GM19240 (cell line): Measurements from ENCODE around the gene RTP5.

Experiments used
- DNase-seq: peaks from one replicate; pipeline ENCODE4 v3.0.0; 2011; ENCODE audit warnings: low spot score; ENCODE audit not compliant: insufficient read length

RTP5 gene

GRCh38 chr2:241843321-241844065 lies 26.0 kb upstream of the RTP5 start:
- no peak for DNase-seq

GRCh38 chr2:241844066-241844728 lies 25.3 kb upstream of the RTP5 start:
- DNase-seq, result no peak

DNA sequence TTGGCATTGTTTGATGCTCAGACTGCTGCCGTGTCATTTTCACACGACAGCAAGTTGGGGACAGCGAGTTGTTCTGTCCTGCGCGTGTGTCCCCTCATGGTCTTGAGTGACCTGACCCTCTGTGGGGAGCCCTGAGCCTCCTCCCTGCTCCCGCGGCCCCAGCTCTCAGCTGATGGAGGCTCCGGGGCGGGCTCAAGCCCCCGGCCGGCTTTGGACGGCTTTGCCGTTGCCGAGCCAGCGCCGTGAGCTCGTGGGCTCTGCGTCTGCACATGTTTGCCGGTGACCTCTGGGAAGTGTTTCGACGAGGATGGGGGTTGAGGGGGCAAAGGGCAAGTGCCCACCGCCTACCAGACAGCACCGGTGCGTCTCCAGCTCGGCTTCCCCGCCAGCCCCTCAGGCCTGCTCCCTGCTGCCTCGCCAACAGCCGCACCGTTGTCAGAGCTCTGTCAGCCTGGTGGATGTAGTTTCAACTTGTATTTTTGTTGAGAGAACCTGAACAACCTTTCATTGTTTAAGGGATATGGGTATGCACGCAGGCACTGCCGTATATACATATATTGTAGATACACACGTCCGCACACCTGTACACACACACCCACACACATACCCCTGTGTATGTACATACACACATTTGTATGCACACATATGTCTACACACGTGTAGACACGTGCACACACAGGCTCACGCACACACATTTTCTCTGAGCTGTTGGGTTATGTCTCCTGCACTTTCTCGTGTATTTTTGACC lies 24.5 kb upstream of the RTP5 start:
- no peak for DNase-seq

DNA sequence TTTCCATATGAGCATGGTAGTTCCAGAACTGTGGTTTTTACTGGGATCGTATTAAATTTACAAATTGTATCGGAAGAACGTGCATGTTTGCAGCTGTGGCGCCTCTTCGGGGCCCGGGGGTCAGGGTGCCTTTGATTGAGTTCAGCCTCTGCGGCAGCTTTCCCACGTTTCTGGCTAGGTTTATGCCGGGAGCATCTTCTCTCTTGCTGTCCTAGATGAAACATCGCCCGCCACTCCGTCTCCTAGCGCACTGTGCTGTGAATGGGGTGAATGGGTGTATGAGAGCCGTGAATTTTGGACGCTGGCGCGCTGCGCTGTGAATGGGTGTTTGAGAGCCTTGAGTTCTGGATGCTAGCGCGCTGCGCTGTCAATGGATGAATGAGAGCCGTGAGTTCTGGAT lies 23.1 kb upstream of the RTP5 start:
- no peak for DNase-seq

DNA sequence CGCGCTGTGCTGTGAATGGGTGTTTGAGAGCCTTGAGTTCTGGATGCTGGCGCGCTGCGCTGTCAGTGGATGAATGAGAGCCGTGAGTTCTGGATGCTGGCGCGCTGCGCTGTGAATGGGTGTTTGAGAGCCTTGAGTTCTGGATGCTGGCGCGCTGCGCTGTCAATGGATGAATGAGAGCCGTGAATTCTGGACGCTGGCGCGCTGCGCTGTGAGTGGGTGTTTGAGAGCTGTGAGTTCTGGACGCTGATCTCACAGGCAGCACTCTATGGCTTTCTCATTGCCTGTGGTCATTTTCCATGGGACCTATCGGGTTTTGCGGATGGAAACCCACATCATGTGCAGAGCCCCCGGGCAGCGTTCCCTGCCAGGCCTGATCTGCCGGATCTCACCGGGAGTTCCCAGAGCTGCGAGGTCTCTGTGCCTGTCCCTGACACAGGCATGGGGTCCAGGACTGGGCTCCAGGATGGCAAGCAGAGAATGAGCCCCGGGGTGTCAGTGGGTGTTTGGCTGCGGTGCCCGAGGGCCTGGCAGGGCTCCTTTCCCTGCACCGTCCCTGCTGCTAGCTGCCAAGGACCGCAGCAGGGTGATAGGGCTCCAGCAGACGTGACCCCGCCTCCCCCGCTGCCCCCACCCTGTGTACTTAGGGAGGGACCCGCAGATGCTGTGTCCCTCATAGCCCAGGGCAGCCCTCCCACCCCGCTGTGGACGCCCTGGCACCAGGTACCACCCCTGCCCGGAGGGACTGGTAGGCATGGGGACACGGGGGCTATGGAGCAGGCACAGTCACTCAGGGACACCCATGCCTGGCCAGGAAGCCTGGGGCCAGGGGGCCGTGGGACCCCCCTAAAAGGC lies 20.5 kb upstream of the RTP5 start:
- no peak for DNase-seq

DNA sequence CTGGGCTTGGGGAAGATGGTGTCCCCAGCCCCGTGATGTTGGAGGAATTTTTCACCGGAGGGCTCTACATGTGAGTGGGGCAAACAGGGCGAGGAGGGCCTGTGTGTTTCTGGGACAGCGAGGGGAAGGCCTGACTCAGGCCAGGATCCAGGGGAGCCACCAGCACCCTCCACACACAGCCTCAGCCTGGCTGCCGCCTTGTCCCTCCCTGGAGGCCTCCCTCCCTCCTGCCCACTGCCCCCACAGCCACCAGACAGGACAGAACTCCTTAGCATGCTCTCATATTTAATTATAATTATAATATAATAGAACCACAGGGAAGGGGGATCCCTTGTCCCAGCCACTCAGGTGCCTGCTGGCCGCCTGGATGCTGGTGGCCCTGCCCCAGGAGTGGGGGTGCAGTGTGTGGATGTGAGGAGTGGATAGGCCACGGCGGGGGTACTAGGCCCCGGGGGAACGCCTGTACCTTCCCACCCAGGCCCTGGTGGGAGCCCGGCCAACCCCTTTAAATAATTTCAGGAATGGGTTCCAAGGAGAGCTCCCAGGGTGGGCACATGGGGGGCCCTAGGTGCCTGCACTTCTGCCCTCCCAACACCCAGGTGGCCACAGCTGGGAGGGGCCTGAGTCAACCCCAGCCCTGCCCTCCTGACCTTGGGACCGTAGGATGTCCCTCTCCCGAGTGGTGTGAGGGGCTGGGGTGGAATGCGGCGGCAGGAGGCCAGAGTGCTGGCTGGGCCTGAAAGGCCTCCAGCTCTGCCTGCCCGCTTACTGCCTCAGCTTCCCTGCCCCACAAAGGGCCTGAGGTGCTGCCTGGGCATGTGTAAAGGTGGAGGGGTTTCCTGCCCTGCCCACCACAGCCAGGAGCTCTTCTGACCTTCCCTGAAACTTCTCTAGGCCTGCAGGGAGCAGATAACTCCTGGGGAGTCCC lies 19.6 kb upstream of the RTP5 start:
- DNase-seq, result no peak

GRCh38 chr2:241850544-241851324 lies 18.8 kb upstream of the RTP5 start:
- DNase-seq, result no peak

DNA sequence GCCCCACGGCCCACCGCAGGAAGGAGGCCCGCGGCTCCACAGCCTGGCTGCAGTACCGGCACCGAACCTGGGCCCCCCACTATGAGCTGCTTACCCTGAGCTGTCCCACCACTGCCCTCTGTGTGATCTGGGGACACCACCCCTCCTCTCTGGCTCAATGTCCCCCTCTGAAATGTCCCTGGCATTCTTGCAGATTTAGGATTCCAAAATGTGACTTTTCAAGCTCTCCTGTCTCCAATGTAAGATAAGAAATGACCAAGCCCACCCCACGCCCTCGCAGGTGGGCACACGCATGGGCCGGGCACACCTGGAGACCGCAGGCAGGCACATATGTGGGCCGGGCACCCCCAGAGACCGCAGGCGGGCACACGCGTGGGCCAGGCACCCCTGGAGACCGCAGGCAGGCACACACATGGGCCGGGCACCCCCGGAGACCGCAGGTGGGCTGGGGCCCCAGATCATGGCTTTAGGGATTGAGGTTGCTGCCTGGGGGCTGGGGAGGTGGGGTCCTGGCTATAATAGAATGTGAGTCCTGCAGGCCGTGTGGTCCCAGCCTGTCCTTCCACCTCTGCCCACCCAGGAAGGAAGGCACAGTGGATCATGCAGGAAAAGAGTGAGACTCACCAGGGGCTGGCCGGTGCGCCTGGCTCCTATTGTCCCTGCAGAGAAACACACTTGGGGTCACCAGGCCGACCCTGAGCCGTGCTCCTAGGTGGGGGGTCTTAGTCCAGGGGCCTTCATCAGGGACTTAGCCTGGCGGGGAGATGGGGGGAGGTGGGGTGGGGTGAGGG lies 18.0 kb upstream of the RTP5 start:
- DNase-seq, result no peak

DNA sequence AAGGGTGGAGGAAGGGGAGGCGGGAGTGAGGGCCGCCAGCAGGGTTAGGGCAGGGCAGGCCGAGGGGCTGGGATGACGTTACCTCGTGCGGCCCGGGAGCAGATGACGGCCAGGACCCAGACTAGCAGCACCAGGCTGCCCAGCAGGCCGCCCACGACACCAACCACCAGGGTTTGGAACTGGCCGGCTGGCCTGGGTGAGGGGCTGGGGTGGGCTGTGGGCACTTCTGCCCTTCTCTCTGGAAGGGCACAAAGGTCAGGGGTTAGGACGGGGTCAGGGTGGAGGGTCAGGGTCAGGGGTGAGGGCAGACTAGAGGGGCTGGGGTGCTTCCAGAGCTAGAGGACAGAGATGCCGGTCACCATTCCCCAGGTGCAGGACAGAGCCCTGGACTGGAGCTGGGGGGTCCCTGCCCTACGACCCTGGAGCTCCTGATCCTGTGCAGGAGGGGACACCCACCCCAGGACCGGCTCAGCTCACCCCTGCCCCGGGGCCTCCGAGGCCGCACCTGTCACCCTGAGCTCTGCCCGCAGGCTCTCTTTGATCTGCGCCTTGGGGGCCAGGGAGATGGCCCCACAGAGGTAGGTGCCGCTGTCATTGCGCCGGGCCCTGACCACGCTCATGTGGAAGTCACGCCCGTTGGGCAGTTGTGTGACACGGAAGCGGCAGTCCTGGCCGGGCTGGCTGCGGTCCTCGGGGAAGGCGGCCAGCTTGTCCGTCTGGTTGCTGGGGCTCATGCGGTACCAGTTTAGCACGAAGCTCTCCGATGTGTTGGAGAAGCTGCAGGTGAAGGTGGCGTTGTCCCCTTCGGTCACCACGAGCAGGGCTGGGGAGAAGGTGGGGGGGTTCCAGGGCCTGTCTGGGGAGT lies 17.2 kb upstream of the RTP5 start:
- DNase-seq, result no peak

DNA sequence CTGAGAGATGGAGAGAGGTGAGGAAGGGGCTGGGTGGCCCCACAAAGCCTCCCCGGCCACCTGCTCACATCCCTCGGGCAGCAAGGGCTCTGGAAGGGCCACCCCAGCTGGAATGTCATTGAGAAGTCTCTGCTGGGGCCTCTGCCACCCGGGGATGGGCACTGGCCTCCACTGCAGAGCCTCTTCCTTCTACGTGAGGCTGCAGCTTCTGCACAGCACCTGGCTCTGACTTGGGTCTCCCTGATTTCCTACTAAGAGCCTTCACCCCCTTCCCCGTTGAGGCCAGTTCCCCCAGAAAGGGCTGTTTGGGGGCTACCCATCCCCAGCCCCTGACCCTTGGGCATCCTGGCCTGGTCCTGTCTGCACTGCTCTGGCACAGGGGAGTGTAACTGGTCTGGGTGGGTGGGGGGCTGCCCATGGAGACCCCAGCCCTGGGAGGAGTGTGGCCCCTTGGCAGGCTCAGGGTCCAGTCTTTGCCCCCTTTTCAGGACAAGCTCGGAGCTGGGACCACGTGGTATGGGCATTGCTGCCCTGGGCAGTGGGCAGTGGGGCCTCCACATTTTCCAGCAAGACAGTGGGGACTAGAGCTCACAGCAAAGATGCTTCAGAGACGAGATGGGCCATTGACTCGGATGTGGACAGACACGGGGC lies 16.4 kb upstream of the RTP5 start:
- no peak for DNase-seq

DNA sequence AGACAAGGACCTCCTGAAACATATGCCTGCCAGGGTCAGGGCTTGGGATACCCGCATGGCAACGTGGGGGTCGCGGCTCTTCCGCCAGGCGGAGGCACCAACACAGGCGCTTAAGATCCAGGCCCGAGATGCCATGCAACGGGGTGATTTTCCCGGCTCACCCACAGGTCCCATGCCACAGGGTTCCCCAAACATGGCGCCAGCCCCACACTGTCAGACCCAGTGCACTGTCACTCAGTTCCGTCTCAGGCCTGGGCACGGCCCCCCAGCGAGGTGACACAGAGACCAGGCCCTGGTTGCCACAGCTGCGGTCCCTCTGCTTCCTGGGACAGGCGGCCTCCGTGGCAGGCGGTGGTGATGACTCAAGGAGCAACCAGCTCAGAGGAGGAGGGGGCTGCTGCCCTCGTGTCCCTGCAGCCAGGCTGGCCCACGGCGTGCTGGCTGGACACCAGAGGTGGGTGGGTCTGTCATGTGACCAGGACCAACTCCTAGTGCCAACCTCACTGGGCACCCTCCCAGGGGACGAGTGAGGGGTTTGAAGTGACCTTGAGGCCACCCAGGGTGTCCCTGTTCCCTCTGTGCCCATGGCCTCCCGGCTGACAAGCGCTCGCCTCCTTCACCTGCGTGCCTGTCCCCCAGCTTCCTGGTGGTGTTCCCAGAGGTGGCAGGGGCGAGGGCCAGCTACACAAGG lies 15.7 kb upstream of the RTP5 start:
- DNase-seq, result no peak

DNA sequence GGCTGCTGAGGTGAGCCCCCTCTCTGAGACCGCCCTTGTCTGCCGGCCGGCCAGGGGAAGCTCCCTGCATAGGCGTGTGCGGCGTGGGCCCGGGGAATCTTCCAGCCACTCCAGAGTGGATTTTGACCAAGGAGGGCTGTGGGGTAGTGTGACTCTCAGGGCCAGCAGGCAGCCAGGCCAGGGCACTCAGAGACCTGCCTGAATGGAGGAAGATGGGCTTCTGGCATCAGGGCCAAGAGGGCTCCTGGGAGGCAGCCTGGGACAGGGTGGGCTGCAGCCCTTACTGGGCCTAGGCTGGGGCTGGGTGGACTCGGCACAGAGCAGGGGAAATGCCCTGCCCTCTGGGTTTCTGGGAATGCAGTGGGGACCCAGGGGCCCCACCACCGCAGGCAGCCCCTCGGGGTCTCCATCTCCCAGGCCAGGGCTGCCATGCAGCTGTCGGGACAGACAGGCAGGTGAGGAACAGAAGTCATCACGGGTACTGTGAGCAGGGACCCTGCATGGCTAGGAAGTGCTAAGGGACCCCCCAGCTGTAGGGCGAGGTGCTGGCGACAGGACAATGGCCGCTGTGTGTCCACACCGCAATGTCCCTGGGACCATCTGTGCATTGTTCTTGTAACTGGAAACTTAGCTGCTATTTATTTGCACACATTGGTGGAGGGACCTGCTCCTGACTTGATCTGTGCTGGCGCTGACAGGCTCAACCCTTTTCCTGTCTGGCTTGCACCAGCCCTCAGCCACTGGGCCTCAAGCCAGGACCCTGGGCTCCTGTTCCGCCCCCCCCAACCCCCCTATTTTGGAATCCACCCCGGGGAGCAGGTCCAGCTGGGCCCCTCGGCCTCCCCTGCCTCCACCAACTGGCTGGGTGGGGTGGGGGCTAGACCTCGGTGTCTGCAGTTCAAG lies 14.9 kb upstream of the RTP5 start:
- DNase-seq, result no peak

GRCh38 chr2:241855245-241855887 lies 14.2 kb upstream of the RTP5 start:
- no peak for DNase-seq

GRCh38 chr2:241855888-241856422 lies 13.6 kb upstream of the RTP5 start:
- no peak for DNase-seq

GRCh38 chr2:241857041-241857541 lies 12.4 kb upstream of the RTP5 start:
- DNase-seq, result no peak
